ENCODE results near the gene ZMIZ1. TPM values are rescaled to one million over a fixed set of nuclear protein-coding genes. Genes with fewer than 3 reads are reported as not detected.
"Not testable (repeated sequence)": the region's sequence is repeated elsewhere in the genome, so short reads cannot be mapped to it uniquely, and the experiment has no call there.

The ZMIZ1 gene
- total RNA-seq, 1 experiment from 2014 or later, result 20.4 TPM

DNA sequence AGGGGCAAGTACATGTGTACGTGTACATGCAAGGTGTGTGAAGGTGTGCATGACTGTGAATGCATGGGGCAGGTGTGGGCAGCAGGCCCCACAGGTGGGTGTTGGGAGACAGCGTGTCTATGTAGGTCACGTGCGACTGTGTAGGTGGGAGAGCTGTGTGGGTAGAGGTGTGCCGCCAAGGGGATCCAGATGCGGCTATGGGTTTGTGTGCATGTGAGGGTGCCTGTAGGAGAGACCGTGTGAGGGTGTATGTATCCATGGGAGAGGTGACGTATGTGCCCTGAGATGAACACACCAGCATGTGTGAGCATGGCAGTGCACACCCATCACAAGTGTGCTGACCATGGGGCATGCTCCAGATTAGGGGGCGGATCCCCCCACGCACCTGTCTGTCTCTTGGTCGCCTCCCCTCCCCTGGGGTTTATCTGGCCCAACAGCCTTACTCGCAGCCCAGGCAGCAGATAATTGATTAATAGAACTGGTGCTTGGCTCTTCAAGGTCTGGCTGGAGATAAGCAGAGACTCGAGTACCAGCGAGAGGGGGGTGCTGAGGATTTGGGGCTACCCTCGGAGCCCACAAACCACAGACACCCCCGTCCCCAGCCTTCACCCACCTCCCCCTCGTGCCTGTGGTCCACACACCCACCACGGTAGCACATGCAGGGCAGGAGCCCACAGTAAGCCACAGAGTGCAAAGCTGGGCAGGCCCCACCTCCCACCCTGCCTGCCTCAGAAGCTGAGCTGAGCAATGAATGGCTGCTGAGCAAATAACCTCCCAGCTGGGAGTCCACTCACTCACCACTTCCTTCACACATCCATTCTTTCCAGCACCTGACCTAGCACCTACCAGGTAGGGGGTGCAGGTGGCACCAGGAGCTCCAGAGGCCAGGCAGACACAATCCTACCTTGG, 41.4 kb upstream of the ZMIZ1 start:
- H3K4me3 ChIP-seq (ENCODE audit: insufficient read depth, low read depth, low read length), result no peak overlapping the region
- no peak for DNase-seq
- no peaks in the 10 kb centered on the region; the same call in 1 of the 2 replicates for H3K27me3 ChIP-seq (ENCODE audit: control insufficient read depth, insufficient read depth, low read length)
- H3K36me3 ChIP-seq (replicated peaks; ENCODE audit: control insufficient read depth, insufficient read depth, low read length), result no peaks in the 10 kb centered on the region

- DNase-seq, result no peak
- H3K4me3 ChIP-seq (ENCODE audit: insufficient read depth, low read depth, low read length), result no peak overlapping the region
- no peaks in the 10 kb centered on the region for H3K36me3 ChIP-seq (replicated peaks; ENCODE audit: control insufficient read depth, insufficient read depth, low read length)
- H3K27me3 ChIP-seq (ENCODE audit: control insufficient read depth, insufficient read depth, low read length), result no peaks in the 10 kb centered on the region; the same call in 1 of the 2 replicates
Observed at GRCh38 chr10:79028056-79028430, 40.7 kb upstream of the ZMIZ1 start.

- H3K4me3 ChIP-seq (ENCODE audit: insufficient read depth, low read depth, low read length), result no peak overlapping the region
- no peak for DNase-seq
- no peaks in the 10 kb centered on the region; the same call in 1 of the 2 replicates for H3K27me3 ChIP-seq (ENCODE audit: control insufficient read depth, insufficient read depth, low read length)
- no peaks in the 10 kb centered on the region for H3K36me3 ChIP-seq (replicated peaks; ENCODE audit: control insufficient read depth, insufficient read depth, low read length)
Observed at GRCh38 chr10:79028451-79029010, 40.2 kb upstream of the ZMIZ1 start.

DNA sequence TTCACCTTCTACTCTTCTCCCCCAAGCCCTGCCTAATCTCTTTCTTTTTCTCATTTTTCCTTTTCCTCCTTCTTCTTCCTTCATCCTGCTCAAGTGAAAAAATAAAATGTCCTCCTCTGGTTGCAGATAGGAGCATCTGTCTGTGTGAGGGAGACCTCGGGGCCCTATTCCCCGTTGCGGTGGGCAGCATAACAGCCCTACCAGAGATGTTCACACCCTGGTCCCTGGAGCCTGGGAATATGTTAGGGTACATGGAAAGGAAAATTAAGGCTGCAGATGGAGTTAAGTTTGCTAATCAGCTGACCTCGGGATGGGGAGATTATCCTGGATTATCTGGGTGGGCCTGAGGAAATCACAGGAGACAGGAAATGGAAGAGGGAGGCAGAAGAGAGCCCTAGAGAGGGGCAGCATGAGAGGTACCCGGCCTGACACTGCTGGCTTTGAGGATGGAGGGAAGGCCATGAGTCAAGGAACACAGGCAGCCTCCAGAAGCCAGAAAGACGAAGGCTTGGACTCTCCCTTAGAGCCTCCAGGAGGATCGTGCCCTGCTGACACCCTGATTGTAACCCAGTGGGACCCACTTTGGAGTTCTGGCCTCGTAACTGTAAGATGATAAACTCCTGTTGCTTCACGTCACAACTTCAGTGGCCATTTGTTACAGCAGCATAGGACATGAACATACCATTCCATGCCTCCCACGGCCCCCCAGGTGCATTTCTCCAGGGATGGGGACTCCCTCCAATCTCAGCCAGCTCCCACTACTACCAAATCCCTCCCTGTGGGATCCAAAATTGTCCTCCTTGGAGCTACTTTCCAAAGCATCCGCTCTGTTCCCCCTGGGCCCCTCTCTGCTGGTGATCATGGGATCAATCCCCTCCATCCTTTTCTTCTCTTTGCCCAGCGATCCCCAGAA, 39.0 kb upstream of the ZMIZ1 start:
- Histone ChIP-seq H3K27me3 (ENCODE audit: control insufficient read depth, insufficient read depth, low read length) (no peaks in the 10 kb centered on the region; the same call in 1 of the 2 replicates), H3K4me3 (ENCODE audit: insufficient read depth, low read depth, low read length) (no peak overlapping the region), H3K36me3 (replicated peaks; ENCODE audit: control insufficient read depth, insufficient read depth, low read length) (no peaks in the 10 kb centered on the region)
- no peak for DNase-seq

- Histone ChIP-seq H3K36me3 (replicated peaks; ENCODE audit: control insufficient read depth, insufficient read depth, low read length) (no peaks in the 10 kb centered on the region), H3K27me3 (ENCODE audit: control insufficient read depth, insufficient read depth, low read length) (no peaks in the 10 kb centered on the region; the same call in 1 of the 2 replicates), H3K4me3 (ENCODE audit: insufficient read depth, low read depth, low read length) (no peak overlapping the region)
- DNase-seq, result no peak
Observed at GRCh38 chr10:79030705-79031104, 38.1 kb upstream of the ZMIZ1 start.

- H3K36me3 ChIP-seq (replicated peaks; ENCODE audit: control insufficient read depth, insufficient read depth, low read length), result no peaks in the 10 kb centered on the region
- no peak for DNase-seq
- H3K4me3 ChIP-seq (ENCODE audit: insufficient read depth, low read depth, low read length), result no peak overlapping the region
- H3K27me3 ChIP-seq (ENCODE audit: control insufficient read depth, insufficient read depth, low read length), result no peaks in the 10 kb centered on the region; the same call in 1 of the 2 replicates
Observed at GRCh38 chr10:79031723-79032122, 37.0 kb upstream of the ZMIZ1 start.

GRCh38 chr10:79034271-79034876, 34.4 kb upstream of the ZMIZ1 start:
- no peak for DNase-seq
- Histone ChIP-seq H3K4me3 (ENCODE audit: insufficient read depth, low read depth, low read length) (no peak overlapping the region), H3K36me3 (replicated peaks; ENCODE audit: control insufficient read depth, insufficient read depth, low read length) (no peaks in the 10 kb centered on the region), H3K27me3 (ENCODE audit: control insufficient read depth, insufficient read depth, low read length) (no peaks in the 10 kb centered on the region; the same call in 1 of the 2 replicates)

GRCh38 chr10:79036416-79036815, 32.4 kb upstream of the ZMIZ1 start:
- not testable (repeated sequence) for H3K4me3 ChIP-seq (ENCODE audit: insufficient read depth, low read depth, low read length); H3K36me3 ChIP-seq (replicated peaks; ENCODE audit: control insufficient read depth, insufficient read depth, low read length); H3K27me3 ChIP-seq (ENCODE audit: control insufficient read depth, insufficient read depth, low read length); DNase-seq

DNA sequence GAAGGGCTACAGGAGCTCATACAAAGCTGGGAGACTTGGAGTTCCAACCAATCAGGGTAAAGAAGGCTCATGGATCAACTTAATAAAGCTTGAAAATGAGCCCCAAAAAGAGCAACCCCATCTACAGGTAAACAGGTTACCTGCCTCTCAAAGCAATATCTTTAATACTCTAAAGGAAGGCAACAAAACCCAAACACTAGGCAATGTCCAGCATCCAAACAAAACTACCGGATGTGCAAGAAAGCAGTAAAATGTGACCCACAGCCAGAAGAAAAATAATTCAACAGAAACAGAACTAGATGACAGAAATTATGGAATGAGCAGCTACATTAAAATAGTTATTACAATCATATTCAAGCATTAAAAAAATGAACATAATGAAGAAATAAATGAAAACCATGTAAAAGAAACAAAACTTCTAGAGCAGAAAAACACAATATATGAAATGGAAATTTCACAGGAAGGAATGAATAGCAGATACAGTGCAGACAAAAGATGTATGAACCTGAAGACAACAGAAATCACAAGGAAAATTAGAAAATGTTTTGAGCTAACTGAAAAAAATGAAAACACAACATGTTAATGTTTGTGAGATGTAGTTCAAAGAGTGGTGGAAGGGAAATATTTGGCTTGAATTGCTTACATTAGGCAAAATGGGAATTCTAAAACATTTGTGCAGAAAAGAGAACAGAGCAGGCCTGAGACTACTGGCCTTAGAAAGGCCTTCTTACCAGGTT, 30.5 kb upstream of the ZMIZ1 start:
- H3K36me3 ChIP-seq (replicated peaks; ENCODE audit: control insufficient read depth, insufficient read depth, low read length), result no peaks in the 10 kb centered on the region
- no peak for DNase-seq
- no peak overlapping the region for H3K4me3 ChIP-seq (ENCODE audit: insufficient read depth, low read depth, low read length)
- no peaks in the 10 kb centered on the region; the same call in 1 of the 2 replicates for H3K27me3 ChIP-seq (ENCODE audit: control insufficient read depth, insufficient read depth, low read length)

DNA sequence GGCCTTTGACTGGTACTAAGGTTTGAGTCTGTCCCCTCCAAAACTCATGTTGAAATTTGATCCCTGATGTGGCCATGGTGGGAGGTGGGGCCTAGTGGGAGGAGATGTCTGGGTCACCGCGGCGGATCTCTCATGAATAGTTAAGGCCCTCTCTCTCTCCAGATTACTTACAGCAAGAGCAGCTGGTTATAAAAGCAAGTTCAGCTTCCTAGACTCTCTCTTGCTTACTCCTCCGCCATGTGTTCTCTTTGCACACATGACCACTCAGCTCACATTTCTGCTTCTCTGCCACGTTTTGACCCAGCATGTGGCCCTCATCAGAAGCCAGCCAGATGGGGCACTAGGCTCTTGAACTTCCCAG, 29.9 kb upstream of the ZMIZ1 start:
- DNase-seq, result peak; percentile 78
- Histone ChIP-seq H3K4me3 (ENCODE audit: insufficient read depth, low read depth, low read length) (no peak overlapping the region), H3K27me3 (ENCODE audit: control insufficient read depth, insufficient read depth, low read length) (no peaks in the 10 kb centered on the region; the same call in 1 of the 2 replicates), H3K36me3 (replicated peaks; ENCODE audit: control insufficient read depth, insufficient read depth, low read length) (no peaks in the 10 kb centered on the region)

DNA sequence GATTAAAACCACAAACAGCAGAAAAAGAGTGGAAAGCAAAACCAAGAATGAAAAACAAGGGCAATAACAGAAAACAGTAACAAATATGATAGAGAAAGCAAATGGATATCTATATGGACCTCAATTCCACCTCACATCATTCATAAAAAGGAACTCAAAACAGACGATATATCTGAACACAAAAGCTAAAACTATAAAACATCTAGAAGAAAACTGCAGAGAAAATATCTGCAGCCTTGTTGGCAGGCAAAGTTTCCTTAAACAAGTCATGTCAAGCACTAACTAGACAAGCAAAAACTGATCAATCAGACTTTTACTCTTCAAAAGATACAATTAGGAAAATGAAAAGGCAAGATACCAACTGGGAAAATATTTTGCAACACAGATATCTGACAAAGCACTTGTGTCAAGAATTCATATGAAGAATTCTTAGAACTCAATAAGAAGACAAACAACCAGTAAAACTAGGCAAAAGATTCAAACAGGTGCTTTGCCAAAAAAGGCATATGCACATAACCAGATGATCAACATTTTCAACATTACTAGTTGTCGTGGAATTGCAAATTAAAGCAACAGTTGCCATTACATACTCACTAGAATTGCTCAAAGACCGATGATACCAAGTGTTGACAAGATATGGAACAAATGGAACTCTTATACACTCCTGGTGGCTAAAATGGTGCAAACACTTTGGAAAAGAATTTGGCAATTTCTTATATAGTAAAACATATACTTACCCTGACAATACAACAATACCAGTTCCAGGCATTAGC, 25.9 kb upstream of the ZMIZ1 start:
- Histone ChIP-seq H3K36me3 (replicated peaks; ENCODE audit: control insufficient read depth, insufficient read depth, low read length) (no peaks in the 10 kb centered on the region), H3K4me3 (ENCODE audit: insufficient read depth, low read depth, low read length) (no peak overlapping the region), H3K27me3 (ENCODE audit: control insufficient read depth, insufficient read depth, low read length) (no peaks in the 10 kb centered on the region; the same call in 1 of the 2 replicates)
- DNase-seq, result no peak

GRCh38 chr10:79044036-79044632, 24.6 kb upstream of the ZMIZ1 start:
- Histone ChIP-seq H3K4me3 (ENCODE audit: insufficient read depth, low read depth, low read length) (no peak overlapping the region), H3K27me3 (ENCODE audit: control insufficient read depth, insufficient read depth, low read length) (no peaks in the 10 kb centered on the region; the same call in 1 of the 2 replicates), H3K36me3 (replicated peaks; ENCODE audit: control insufficient read depth, insufficient read depth, low read length) (no peaks in the 10 kb centered on the region)
- peak; percentile 18 for DNase-seq

- DNase-seq, result peak; percentile 22
Observed at GRCh38 chr10:79044846-79045245, 23.9 kb upstream of the ZMIZ1 start.

More at GRCh38 chr10:79044846-79045245, 23.9 kb upstream of the ZMIZ1 start:
- Histone ChIP-seq H3K27me3 (ENCODE audit: control insufficient read depth, insufficient read depth, low read length) (no peaks in the 10 kb centered on the region; the same call in 1 of the 2 replicates), H3K36me3 (replicated peaks; ENCODE audit: control insufficient read depth, insufficient read depth, low read length) (no peaks in the 10 kb centered on the region), H3K4me3 (ENCODE audit: insufficient read depth, low read depth, low read length) (no peak overlapping the region)

Measured in H7 (cell line).